ENCODE data around the gene FAM20C. TPM values are rescaled to one million over a fixed set of nuclear protein-coding genes. Genes with fewer than 3 reads are reported as not detected.

The FAM20C gene
- total and polyA plus RNA-seq, 7 experiments from 2014 or later, result 0.22 to 27.0 (median 4.6) TPM; not detected in 2

- no peaks in the 10 kb centered on the region for H3K4me1 ChIP-seq (ENCODE audit: control insufficient read depth in 2 of 2, insufficient read depth in 2 of 2, low read length in 2 of 2)
- H3K36me3 ChIP-seq (ENCODE audit: control insufficient read depth in 2 of 3, insufficient read depth in 3 of 3, low read length in 3 of 3), result no peaks in the 10 kb centered on the region
- Mint-ChIP-seq H3K27ac (no peak overlapping the region), H3K4me3 (no peak overlapping the region), H3K36me3 (no peaks in the 10 kb centered on the region), H3K9me3 (no peaks in the 10 kb centered on the region), H3K4me1 (no peaks in the 10 kb centered on the region), H3K27me3 (peaks cover 0 to 8% (median 0%) of the 10 kb centered on the region in 5 donors)
- DNase-seq, result no peak
- no peaks in the 10 kb centered on the region for H3K9me3 ChIP-seq (ENCODE audit: control insufficient read depth in 2 of 3, low read length in 3 of 3)
- POLR2A ChIA-PET, result interaction anchor here (1.1 kb wide), 1 partner anchor 10 kb away, joined by 3 read pairs; no protein-coding TSS in a partner anchor
- no peak for ATAC-seq
- no peak overlapping the region for H3K27ac ChIP-seq (ENCODE audit: low read depth, low read length)
- intact Hi-C loops (cut with micrococcal nuclease), result no loop called here
- no peak overlapping the region for H3K4me3 ChIP-seq (ENCODE audit: low read length)
- CTCF ChIA-PET, result no interaction called here
- H3K27me3 ChIP-seq (ENCODE audit: control insufficient read depth in 2 of 2, insufficient read depth in 2 of 2, low read length in 2 of 2), result no peaks in the 10 kb centered on the region
Measured at GRCh38 chr7:158771-159170, 33.6 kb upstream of the FAM20C start.

GRCh38 chr7:159370-160270 lies 32.8 kb upstream of the FAM20C start:
- no peaks in the 10 kb centered on the region for H3K4me1 ChIP-seq (ENCODE audit: control insufficient read depth in 2 of 2, insufficient read depth in 2 of 2, low read length in 2 of 2)
- H3K9me3 ChIP-seq (ENCODE audit: control insufficient read depth in 2 of 3, low read length in 3 of 3), result no peaks in the 10 kb centered on the region
- DNase-seq (no peak), ATAC-seq (no peak)
- no peaks in the 10 kb centered on the region for H3K36me3 ChIP-seq (ENCODE audit: control insufficient read depth in 2 of 3, insufficient read depth in 3 of 3, low read length in 3 of 3)
- no peaks in the 10 kb centered on the region for H3K36me3 Mint-ChIP-seq
- H3K4me3 Mint-ChIP-seq, result no peak overlapping the region
- H3K4me1 Mint-ChIP-seq, result no peaks in the 10 kb centered on the region
- no peaks in the 10 kb centered on the region for H3K9me3 Mint-ChIP-seq
- H3K27me3 Mint-ChIP-seq, result peaks cover 0 to 11% (median 0%) of the 10 kb centered on the region in 5 donors
- no peak overlapping the region for H3K4me3 ChIP-seq (ENCODE audit: low read length)
- ChIA-PET CTCF (no interaction called here), POLR2A (interaction anchor here (0.6 kb wide), 1 partner anchor 560 kb away, joined by 4 read pairs; no protein-coding TSS in a partner anchor)
- H3K27ac ChIP-seq (ENCODE audit: low read depth, low read length), result no peak overlapping the region
- no peak overlapping the region for H3K27ac Mint-ChIP-seq
- intact Hi-C loops (cut with micrococcal nuclease), result no loop called here
- no peaks in the 10 kb centered on the region for H3K27me3 ChIP-seq (ENCODE audit: control insufficient read depth in 2 of 2, insufficient read depth in 2 of 2, low read length in 2 of 2)

- H3K36me3 Mint-ChIP-seq, result no peaks in the 10 kb centered on the region
- Histone ChIP-seq H3K9me3 (ENCODE audit: control insufficient read depth in 2 of 3, low read length in 3 of 3) (no peaks in the 10 kb centered on the region), H3K4me1 (ENCODE audit: control insufficient read depth in 2 of 2, insufficient read depth in 2 of 2, low read length in 2 of 2) (no peaks in the 10 kb centered on the region), H3K27ac (ENCODE audit: low read depth, low read length) (no peak overlapping the region), H3K36me3 (ENCODE audit: control insufficient read depth in 2 of 3, insufficient read depth in 3 of 3, low read length in 3 of 3) (no peaks in the 10 kb centered on the region), H3K4me3 (ENCODE audit: low read length) (no peak overlapping the region), H3K27me3 (ENCODE audit: control insufficient read depth in 2 of 2, insufficient read depth in 2 of 2, low read length in 2 of 2) (no peaks in the 10 kb centered on the region)
- ATAC-seq (no peak), DNase-seq (no peak)
- ChIA-PET CTCF (no interaction called here), POLR2A (interaction anchor here (2.1 kb wide), 1 partner anchor 11 kb away, joined by 7 read pairs; no protein-coding TSS in a partner anchor)
- peaks cover 0 to 11% (median 0%) of the 10 kb centered on the region in 5 donors for H3K27me3 Mint-ChIP-seq
- no peak overlapping the region for H3K4me3 Mint-ChIP-seq
- peaks cover 0 to under 1% (median 0%) of the 10 kb centered on the region in 7 donors for H3K4me1 Mint-ChIP-seq
- intact Hi-C loops (cut with micrococcal nuclease), result no loop called here
- no peaks in the 10 kb centered on the region for H3K9me3 Mint-ChIP-seq
- H3K27ac Mint-ChIP-seq, result no peak overlapping the region
Measured at GRCh38 chr7:160958-161725, 31.2 kb upstream of the FAM20C start.

GRCh38 chr7:162632-163297 lies 29.6 kb upstream of the FAM20C start:
- Mint-ChIP-seq H3K36me3 (no peaks in the 10 kb centered on the region), H3K4me3 (no peak overlapping the region), H3K9me3 (no peaks in the 10 kb centered on the region), H3K27me3 (peaks cover 0 to 19% (median 2%) of the 10 kb centered on the region in 5 donors), H3K4me1 (peaks cover 0 to 3% (median 0%) of the 10 kb centered on the region in 7 donors), H3K27ac (no peak overlapping the region)
- H3K9me3 ChIP-seq (ENCODE audit: control insufficient read depth in 2 of 3, low read length in 3 of 3), result no peaks in the 10 kb centered on the region
- H3K4me3 ChIP-seq (ENCODE audit: low read length), result no peak overlapping the region
- H3K4me1 ChIP-seq (ENCODE audit: control insufficient read depth in 2 of 2, insufficient read depth in 2 of 2, low read length in 2 of 2), result no peaks in the 10 kb centered on the region
- ATAC-seq (no peak), DNase-seq (no peak)
- no peaks in the 10 kb centered on the region for H3K36me3 ChIP-seq (ENCODE audit: control insufficient read depth in 2 of 3, insufficient read depth in 3 of 3, low read length in 3 of 3)
- H3K27me3 ChIP-seq (ENCODE audit: control insufficient read depth in 2 of 2, insufficient read depth in 2 of 2, low read length in 2 of 2), result no peaks in the 10 kb centered on the region
- ChIA-PET POLR2A (interaction anchor here (2.1 kb wide), 1 partner anchor 12 kb away, joined by 7 read pairs; no protein-coding TSS in a partner anchor), CTCF (no interaction called here)
- H3K27ac ChIP-seq (ENCODE audit: low read depth, low read length), result no peak overlapping the region
- intact Hi-C loops (cut with micrococcal nuclease), result no loop called here

- Mint-ChIP-seq H3K9me3 (no peaks in the 10 kb centered on the region), H3K27me3 (peaks cover 0 to 20% (median 2%) of the 10 kb centered on the region in 5 donors), H3K36me3 (no peaks in the 10 kb centered on the region), H3K27ac (no peak overlapping the region), H3K4me3 (no peak overlapping the region), H3K4me1 (peaks cover 0 to 3% (median 0%) of the 10 kb centered on the region in 7 donors)
- no peaks in the 10 kb centered on the region for H3K9me3 ChIP-seq (ENCODE audit: control insufficient read depth in 2 of 3, low read length in 3 of 3)
- H3K27me3 ChIP-seq (ENCODE audit: control insufficient read depth in 2 of 2, insufficient read depth in 2 of 2, low read length in 2 of 2), result no peaks in the 10 kb centered on the region
- no peaks in the 10 kb centered on the region for H3K36me3 ChIP-seq (ENCODE audit: control insufficient read depth in 2 of 3, insufficient read depth in 3 of 3, low read length in 3 of 3)
- CTCF ChIA-PET, result no interaction called here
- DNase-seq (no peak), ATAC-seq (no peak)
- intact Hi-C loops (cut with micrococcal nuclease), result no loop called here
- no peak overlapping the region for H3K4me3 ChIP-seq (ENCODE audit: low read length)
- POLR2A ChIA-PET, result interaction anchor here (2.1 kb wide), 1 partner anchor 13 kb away, joined by 7 read pairs; no protein-coding TSS in a partner anchor
- H3K4me1 ChIP-seq (ENCODE audit: control insufficient read depth in 2 of 2, insufficient read depth in 2 of 2, low read length in 2 of 2), result no peaks in the 10 kb centered on the region
- H3K27ac ChIP-seq (ENCODE audit: low read depth, low read length), result no peak overlapping the region
Measured at GRCh38 chr7:163298-163695, 29.1 kb upstream of the FAM20C start.

- ATAC-seq, result no peak
- Mint-ChIP-seq H3K9me3 (no peaks in the 10 kb centered on the region), H3K27me3 (peaks cover 0 to 28% (median 2%) of the 10 kb centered on the region in 5 donors), H3K4me1 (peaks cover 0 to 3% (median 0%) of the 10 kb centered on the region in 7 donors), H3K4me3 (no peak overlapping the region), H3K27ac (no peak overlapping the region), H3K36me3 (no peaks in the 10 kb centered on the region)
- ChIA-PET CTCF (no interaction called here), POLR2A (no interaction called here)
- H3K27me3 ChIP-seq (ENCODE audit: control insufficient read depth in 2 of 2, insufficient read depth in 2 of 2, low read length in 2 of 2), result no peaks in the 10 kb centered on the region
- H3K4me3 ChIP-seq (ENCODE audit: low read length), result no peak overlapping the region
- H3K4me1 ChIP-seq (ENCODE audit: control insufficient read depth in 2 of 2, insufficient read depth in 2 of 2, low read length in 2 of 2), result no peaks in the 10 kb centered on the region
- no peak for DNase-seq
- intact Hi-C loops (cut with micrococcal nuclease), result no loop called here
- no peaks in the 10 kb centered on the region for H3K9me3 ChIP-seq (ENCODE audit: control insufficient read depth in 2 of 3, low read length in 3 of 3)
- no peak overlapping the region for H3K27ac ChIP-seq (ENCODE audit: low read depth, low read length)
- no peaks in the 10 kb centered on the region for H3K36me3 ChIP-seq (ENCODE audit: control insufficient read depth in 2 of 3, insufficient read depth in 3 of 3, low read length in 3 of 3)
Measured at GRCh38 chr7:163971-164881, 28.1 kb upstream of the FAM20C start.
